ENCODE results near the gene PRKAA2. TPM values are rescaled to one million over a fixed set of nuclear protein-coding genes. Genes with fewer than 3 reads are reported as not detected.
"Not testable (repeated sequence)": the region's sequence is repeated elsewhere in the genome, so short reads cannot be mapped to it uniquely, and the experiment has no call there.

PRKAA2 gene
- 1 to 10 TPM; 1.4 to 1.5 TPM for total RNA-seq
- 1 to 10 TPM; 3.7 to 5.1 (median 4.1) TPM for polyA plus RNA-seq (ENCODE audit: insufficient read length in 6 of 6)
- long read RNA-seq, donor 1, partial matches to known transcripts = 5 of 5 reads
- long read RNA-seq, donor 1, other reads (novel, unspliced or antisense) = 0 of 5 reads
- long read RNA-seq, donor 2, full-length matches to known transcripts = 1 of 1 reads
- long read RNA-seq, donor 2, partial matches to known transcripts = 0 of 1 reads
- long read RNA-seq, donor 2, other reads (novel, unspliced or antisense) = 0 of 1 reads
- long read RNA-seq, donor 3 = 0 reads
- long read RNA-seq, donor 4 = 0 reads
- long read RNA-seq, donor 5 = 0 reads
- long read RNA-seq, donor 6 = 0 reads
- long read RNA-seq, donor 7 = 0 reads
- long read RNA-seq, donor 8 = 0 reads
- long read RNA-seq, donor 9 = 0 reads
- long read RNA-seq, donor 10 = 0 reads
- long read RNA-seq, donor 11, full-length matches to known transcripts = 1 of 1 reads
- long read RNA-seq, donor 11, partial matches to known transcripts = 0 of 1 reads
- long read RNA-seq, donor 11, other reads (novel, unspliced or antisense) = 0 of 1 reads
- long read RNA-seq, donor 12, full-length matches to known transcripts = 1 of 1 reads
- long read RNA-seq, donor 12, partial matches to known transcripts = 0 of 1 reads
- long read RNA-seq, donor 12, other reads (novel, unspliced or antisense) = 0 of 1 reads

- Histone ChIP-seq H3K36me3 (no peaks in the 10 kb centered on the region), H3K4me1 (peaks cover 0 to 6% of the 10 kb centered on the region in 2 donors)
- intact Hi-C loops (cut with DNase I) = no loop called here
Observed at GRCh38 chr1:56644919-56645676, at the start of gene PRKAA2. Gene PRKAA2 (plus strand): TSS chr1:56645314. CDS start chr1:56645388, 74 bp downstream.

GRCh38 chr1:56595397-56596191 is 49.5 kb upstream of the PRKAA2 start:
- intact Hi-C loops (cut with DNase I); ATAC-seq: not testable (repeated sequence)

More at GRCh38 chr1:56644919-56645676, at the start of gene PRKAA2:
- Histone ChIP-seq H3K9me3 (no peaks in the 10 kb centered on the region), H3K4me3 (peak within 1 kb of the TSS; percentile 40 to 42), H3K27me3 (peaks cover 4 to 66% of the 10 kb centered on the region in 2 donors), H3K27ac (no peak within 1 kb of the TSS)
- no peak for TF ChIP-seq CTCF (IDR thresholded peaks at IDR 0.05)
- DNase-seq = peak in 3 of 4 donors; percentile 36 to 81 (median 49)
- peak; percentile 88 for ATAC-seq

GRCh38 chr1:56610097-56610496 is 35.0 kb upstream of the PRKAA2 start:
- DNase-seq = not testable (repeated sequence)

More at GRCh38 chr1:56595397-56596191, 49.5 kb upstream of the PRKAA2 start:
- H3K27me3 ChIP-seq, H3K9me3 ChIP-seq, H3K36me3 ChIP-seq, H3K4me3 ChIP-seq, H3K27ac ChIP-seq, DNase-seq, H3K4me1 ChIP-seq: not testable (repeated sequence)

DNA sequence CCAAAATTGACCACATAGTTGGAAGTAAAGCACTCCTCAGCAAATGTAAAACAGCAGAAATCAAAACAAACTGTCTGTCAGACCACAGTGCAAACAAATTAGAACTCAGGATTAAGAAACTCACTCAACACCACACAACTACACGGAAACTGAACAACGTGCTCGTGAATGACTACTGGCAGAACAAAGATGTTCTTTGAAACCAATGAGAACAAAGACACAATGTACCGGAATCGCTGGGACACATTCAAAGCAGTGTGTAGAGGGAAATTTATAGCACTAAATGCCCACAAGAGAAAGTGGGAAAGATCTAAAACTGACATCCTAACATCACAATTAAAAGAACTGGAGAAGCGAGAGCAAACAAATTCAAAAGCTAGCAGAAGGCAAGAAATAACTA is 34.3 kb upstream of the PRKAA2 start:
- H3K36me3 ChIP-seq; H3K27me3 ChIP-seq; H3K9me3 ChIP-seq; intact Hi-C loops (cut with DNase I); DNase-seq; H3K4me3 ChIP-seq; H3K27ac ChIP-seq; H3K4me1 ChIP-seq; ATAC-seq: not testable (repeated sequence)

More at GRCh38 chr1:56610097-56610496, 35.0 kb upstream of the PRKAA2 start:
- H3K9me3 ChIP-seq; H3K36me3 ChIP-seq; intact Hi-C loops (cut with DNase I); H3K4me3 ChIP-seq; ATAC-seq; H3K4me1 ChIP-seq; H3K27me3 ChIP-seq; H3K27ac ChIP-seq: not testable (repeated sequence)

DNA sequence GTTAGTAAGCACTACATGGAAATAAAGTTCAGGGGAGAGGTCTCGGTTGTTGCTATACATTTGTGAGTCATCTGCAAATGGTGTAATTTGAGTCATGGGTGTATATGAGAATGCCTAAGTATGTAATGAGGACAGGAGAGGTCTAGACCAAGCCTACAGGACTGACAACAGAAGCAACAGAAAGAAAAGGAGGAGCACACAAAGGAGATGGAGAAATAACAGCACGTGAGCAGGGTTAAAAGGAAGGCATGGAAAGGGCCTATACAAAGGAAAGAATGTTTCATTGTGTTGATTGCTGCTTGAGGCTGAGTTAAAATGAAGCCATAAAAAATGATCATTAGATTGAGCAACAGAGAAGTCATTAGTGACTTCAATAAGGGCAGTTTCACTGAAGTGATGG is 28.0 kb upstream of the PRKAA2 start:
- Histone ChIP-seq H3K9me3 (peaks cover 0 to 5% of the 10 kb centered on the region in 2 donors), H3K4me1 (no peaks in the 10 kb centered on the region), H3K27ac (no peak overlapping the region), H3K27me3 (no peaks in the 10 kb centered on the region), H3K36me3 (no peaks in the 10 kb centered on the region), H3K4me3 (no peak overlapping the region)
- no peak for TF ChIP-seq CTCF (IDR thresholded peaks at IDR 0.05)
- DNase-seq (no peak), ATAC-seq (no peak)
- intact Hi-C loops (cut with DNase I) = no loop called here

GRCh38 chr1:56625819-56626440 is 19.2 kb upstream of the PRKAA2 start:
- Histone ChIP-seq H3K4me1 (no peaks in the 10 kb centered on the region), H3K27me3 (no peaks in the 10 kb centered on the region), H3K4me3 (no peak overlapping the region), H3K9me3 (no peaks in the 10 kb centered on the region), H3K36me3 (no peaks in the 10 kb centered on the region), H3K27ac (no peak overlapping the region)
- no peak for DNase-seq
- TF ChIP-seq CTCF (IDR thresholded peaks at IDR 0.05) = no peak
- intact Hi-C loops (cut with DNase I) = no loop called here
- no peak for ATAC-seq
